Thyroid gland (tissue), 4 donors: Measurements from ENCODE around the gene TMEM95. TPM values are rescaled to one million over a fixed set of nuclear protein-coding genes. Genes with fewer than 3 reads are reported as not detected.
"Not testable (repeated sequence)": the region's sequence is repeated elsewhere in the genome, so short reads cannot be mapped to it uniquely, and the experiment has no call there.

Experiments used
- DNase-seq, 2 donors: peaks; one replicate each; pipeline ENCODE4 v3.0.0-alpha.2; 2019
- H3K27ac ChIP-seq, 3 donors: fragments of 200-600 bp; sonication (generic); 1 replicate in 2 of 3; 2 replicates in 1 of 3; pipeline ENCODE4 v1.5.1; 2016 to 2019; ENCODE audit warnings: mild to moderate bottlenecking in 1 of 3, moderate library complexity in 1 of 3
- H3K27me3 ChIP-seq: fragments of 200-600 bp; sonication (generic); one replicate; pipeline ENCODE4 v1.5.1; 2019
- H3K36me3 ChIP-seq, 2 donors: fragments of 200-600 bp; sonication (generic); one replicate each; pipeline ENCODE4 v1.5.1; 2016 to 2019
- H3K4me1 ChIP-seq, 2 donors: fragments of 200-600 bp; sonication (generic); one replicate each; pipeline ENCODE4 v1.5.1; 2017 to 2019
- H3K4me3 ChIP-seq, 3 donors: fragments of 200-600 bp; sonication (generic); replicated peaks in 1 of 3; 1 replicate in 2 of 3; 2 replicates in 1 of 3; pipeline ENCODE4 v1.5.1; 2016; ENCODE audit warnings: mild to moderate bottlenecking in 1 of 3
- H3K9me3 ChIP-seq: fragments of 200-600 bp; sonication (generic); one replicate; pipeline ENCODE4 v1.5.1; 2017
- CTCF ChIP-seq, 6 experiments: fragments of 200-600 bp in 3 of 6; fragments of 450-650 bp in 3 of 6; sonication (generic) in 3 of 6; IDR thresholded peaks; one replicate each; pipeline ENCODE4 v1.5.1; 2016 to 2019; ENCODE audit warnings: antibody characterized with exemption in 6 of 6, mild to moderate bottlenecking in 2 of 6, inconsistent platforms in 1 of 6, moderate library complexity in 1 of 6
- POLR2A ChIP-seq, 2 donors: fragments of 450-650 bp; IDR thresholded peaks; one replicate each; pipeline ENCODE4 v1.6.1; 2017; ENCODE audit warnings: antibody characterized with exemption in 2 of 2, mild to moderate bottlenecking in 2 of 2, moderate library complexity in 1 of 2
- WGBS, 2 donors: methylation state at CpG; one replicate each; pipeline ENCODE4 v1.1.5; 2017; 5-methylcytosine and 5-hydroxymethylcytosine counted together
- intact Hi-C: fragments of 100-400 bp; cut with DNase I; formaldehyde crosslinking; loops from one replicate; pipeline ENCODE4 v1.15.1; 2023
- total RNA-seq, 4 donors: library from RNA; depleted of rRNA; stranded (reverse); fragments of >200 nt; gene quantifications; one replicate each; pipeline ENCODE4 v1.2.3, GENCODE V29; 2016

Gene TMEM95
- total RNA-seq, 4 donors from 2014 or later, result not detected

- no peak for TF ChIP-seq POLR2A (IDR thresholded peaks at IDR 0.05)
- TF ChIP-seq CTCF (IDR thresholded peaks at IDR 0.05), result no peak
- no peaks in the 10 kb centered on the region for H3K27me3 ChIP-seq
- H3K4me1 ChIP-seq, result peaks cover 4 to 15% of the 10 kb centered on the region in 2 donors
- H3K27ac ChIP-seq, result no peak overlapping the region
- H3K4me3 ChIP-seq, result no peak overlapping the region
- H3K36me3 ChIP-seq, result no peaks in the 10 kb centered on the region
- no peaks in the 10 kb centered on the region for H3K9me3 ChIP-seq
- DNase-seq, result no peak
- WGBS, 2 donors, result 49 to 50% methylated on average over 6 of the region's 7 CpGs
- intact Hi-C loops, result no loop called here
These were observed 22.8 kb upstream of the TMEM95 start for GRCh38 chr17:7332111-7332510.

GRCh38 chr17:7332600-7333069, 22.3 kb upstream of the TMEM95 start:
- H3K4me1 ChIP-seq, result peaks cover 4 to 15% of the 10 kb centered on the region in 2 donors
- intact Hi-C loops, H3K27ac ChIP-seq, H3K27me3 ChIP-seq, H3K36me3 ChIP-seq, H3K9me3 ChIP-seq, H3K4me3 ChIP-seq: not testable (repeated sequence)
- WGBS, 2 donors, result 45 to 49% methylated on average over 13 to 14 of the region's 14 CpGs
- peak in 1 of 2 donors; percentile 38 for DNase-seq

GRCh38 chr17:7334938-7335538, 19.9 kb upstream of the TMEM95 start:
- TF ChIP-seq CTCF (IDR thresholded peaks at IDR 0.05) (no peak), POLR2A (IDR thresholded peaks at IDR 0.05) (no peak)
- Histone ChIP-seq H3K4me3 (no peak overlapping the region), H3K4me1 (peaks cover 4 to 6% of the 10 kb centered on the region in 2 donors), H3K9me3 (no peaks in the 10 kb centered on the region), H3K27ac (no peak overlapping the region), H3K27me3 (no peaks in the 10 kb centered on the region), H3K36me3 (no peaks in the 10 kb centered on the region)
- DNase-seq, result no peak
- WGBS, 2 donors, result 85% methylated on average over 3 of the region's 3 CpGs; no CpG with 5 or more reads in 1 of the 2 donors
- intact Hi-C loops, result no loop called here

- H3K9me3 ChIP-seq, intact Hi-C loops, DNase-seq, H3K4me1 ChIP-seq, H3K4me3 ChIP-seq, H3K27me3 ChIP-seq, H3K36me3 ChIP-seq, H3K27ac ChIP-seq: not testable (repeated sequence)
- WGBS, 2 donors, result 80 to 86% methylated on average over 13 of the region's 13 CpGs
These were observed 19.2 kb upstream of the TMEM95 start for GRCh38 chr17:7335765-7336164.

- TF ChIP-seq CTCF (IDR thresholded peaks at IDR 0.05), result no peak
- TF ChIP-seq POLR2A (IDR thresholded peaks at IDR 0.05), result no peak
- peak in 1 of 2 donors; percentile 20 for DNase-seq
- Histone ChIP-seq H3K9me3 (no peaks in the 10 kb centered on the region), H3K27ac (no peak within 1 kb of the TSS), H3K4me3 (no peak within 1 kb of the TSS), H3K4me1 (no peaks in the 10 kb centered on the region), H3K36me3 (no peaks in the 10 kb centered on the region), H3K27me3 (no peaks in the 10 kb centered on the region)
- WGBS, 2 donors, result 48 to 53% methylated on average over 13 to 16 of the region's 17 CpGs
- intact Hi-C loops, result no loop called here
These were observed 18.4 kb upstream of the TMEM95 start, which contains the start of gene ACAP1 for GRCh38 chr17:7336240-7337175. Gene ACAP1, plus strand, starts transcription at chr17:7336529. Its CDS starts 206 bp downstream, at chr17:7336735.

GRCh38 chr17:7337600-7337999, 17.4 kb upstream of the TMEM95 start:
- peak; percentile 45 to 52 for DNase-seq
- H3K27ac ChIP-seq, H3K4me1 ChIP-seq, H3K4me3 ChIP-seq, H3K9me3 ChIP-seq, H3K36me3 ChIP-seq, intact Hi-C loops, H3K27me3 ChIP-seq: not testable (repeated sequence)
- 18 to 39% methylated on average over 7 of the region's 7 CpGs for WGBS, 2 donors
